Gastrocnemius medialis (tissue), 4 donors: ENCODE measurements around the gene STEAP1.

Source experiments
- POLR2A ChIP-seq, 2 donors: fragments of 450-650 bp; IDR thresholded peaks; one replicate each; pipeline ENCODE4 v1.6.1; 2017; ENCODE audit warnings: antibody characterized with exemption in 2 of 2, mild to moderate bottlenecking in 2 of 2, moderate library complexity in 2 of 2
- TF ChIP-seq, protein P1 (sequence below), 5 experiments: fragments of 450-650 bp in 3 of 5; fragments of 200-600 bp in 2 of 5; sonication (generic) in 2 of 5; IDR thresholded peaks in 4 of 5; conservative IDR thresholded peaks in 1 of 5; 1 replicate in 4 of 5; 2 replicates in 1 of 5; pipeline ENCODE4 v1.5.1; 2016 to 2019; ENCODE audit warnings: antibody characterized with exemption in 5 of 5, mild to moderate bottlenecking in 3 of 5, moderate library complexity in 3 of 5

DNA sequence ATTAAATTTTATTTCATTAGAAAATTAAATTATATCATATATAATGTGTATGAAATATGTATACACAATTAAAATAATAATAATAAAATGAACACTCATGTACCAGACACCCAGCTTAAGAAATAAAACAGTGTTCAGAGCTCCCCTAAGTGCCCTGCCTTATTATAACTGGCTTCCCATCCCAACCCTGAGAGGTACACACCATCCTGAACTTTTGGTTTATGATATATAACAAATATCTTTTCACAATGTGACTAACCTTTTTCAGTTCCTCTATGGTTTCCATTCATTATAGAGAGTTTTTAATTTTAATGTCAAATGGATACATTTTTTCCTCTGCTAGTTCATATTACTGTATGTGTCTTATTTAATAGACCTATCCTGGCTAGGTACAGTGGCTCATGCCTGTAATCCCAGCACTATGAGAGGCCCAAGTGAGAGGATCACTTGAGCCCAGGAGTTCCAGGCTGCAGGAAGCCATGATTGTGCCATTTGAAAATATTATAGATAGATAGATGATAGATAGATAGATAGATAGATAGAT lies 33.3 kb downstream of the STEAP1 start:
- TF ChIP-seq, protein P1, sequence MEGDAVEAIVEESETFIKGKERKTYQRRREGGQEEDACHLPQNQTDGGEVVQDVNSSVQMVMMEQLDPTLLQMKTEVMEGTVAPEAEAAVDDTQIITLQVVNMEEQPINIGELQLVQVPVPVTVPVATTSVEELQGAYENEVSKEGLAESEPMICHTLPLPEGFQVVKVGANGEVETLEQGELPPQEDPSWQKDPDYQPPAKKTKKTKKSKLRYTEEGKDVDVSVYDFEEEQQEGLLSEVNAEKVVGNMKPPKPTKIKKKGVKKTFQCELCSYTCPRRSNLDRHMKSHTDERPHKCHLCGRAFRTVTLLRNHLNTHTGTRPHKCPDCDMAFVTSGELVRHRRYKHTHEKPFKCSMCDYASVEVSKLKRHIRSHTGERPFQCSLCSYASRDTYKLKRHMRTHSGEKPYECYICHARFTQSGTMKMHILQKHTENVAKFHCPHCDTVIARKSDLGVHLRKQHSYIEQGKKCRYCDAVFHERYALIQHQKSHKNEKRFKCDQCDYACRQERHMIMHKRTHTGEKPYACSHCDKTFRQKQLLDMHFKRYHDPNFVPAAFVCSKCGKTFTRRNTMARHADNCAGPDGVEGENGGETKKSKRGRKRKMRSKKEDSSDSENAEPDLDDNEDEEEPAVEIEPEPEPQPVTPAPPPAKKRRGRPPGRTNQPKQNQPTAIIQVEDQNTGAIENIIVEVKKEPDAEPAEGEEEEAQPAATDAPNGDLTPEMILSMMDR (IDR thresholded peaks at IDR 0.05 in 4 of 5, conservative IDR thresholded peaks at IDR 0.05 in 1 of 5), result no peak
- TF ChIP-seq POLR2A (IDR thresholded peaks at IDR 0.05), result no peak
